H9 (cell line): Measurements from ENCODE around the gene ITGB1BP1. TPM values are rescaled to one million over a fixed set of nuclear protein-coding genes. Genes with fewer than 3 reads are reported as not detected.

Experiments used
- DNase-seq: peaks from one replicate; pipeline ENCODE4 v3.0.0-alpha.2; 2017
- H2AFZ ChIP-seq: one replicate; pipeline ENCODE4 v1.6.1; 2013; ENCODE audit warnings: mild to moderate bottlenecking, low read length, control low read depth, moderate library complexity
- H2AK5ac ChIP-seq: 2 replicates; pipeline ENCODE4 v1.6.1; 2013; ENCODE audit warnings: low read length, control low read depth, mixed read lengths; ENCODE audit not compliant: insufficient read length
- H2BK120ac ChIP-seq: one replicate; pipeline ENCODE4 v1.6.1; 2013; ENCODE audit warnings: low read depth, mild to moderate bottlenecking, low read length, control low read depth, inconsistent platforms; ENCODE audit not compliant: poor library complexity, severe bottlenecking
- H2BK12ac ChIP-seq: 2 replicates; pipeline ENCODE4 v1.6.1; 2013; ENCODE audit warnings: low read length, control low read depth, mixed read lengths, low read depth; ENCODE audit not compliant: insufficient read length
- H2BK15ac ChIP-seq: 2 replicates; pipeline ENCODE4 v1.6.1; 2013; ENCODE audit warnings: low read depth, low read length, control low read depth
- H2BK20ac ChIP-seq: one replicate; pipeline ENCODE4 v1.6.1; 2013; ENCODE audit warnings: low read depth, mild to moderate bottlenecking, low read length, control low read depth, inconsistent platforms; ENCODE audit not compliant: poor library complexity, severe bottlenecking
- H2BK5ac ChIP-seq: 2 replicates; pipeline ENCODE4 v1.6.1; 2013; ENCODE audit warnings: low read length, control low read depth, mixed read lengths; ENCODE audit not compliant: insufficient read length
- H3K14ac ChIP-seq: 2 replicates; pipeline ENCODE4 v1.6.1; 2013; ENCODE audit warnings: low read length, control low read depth; ENCODE audit not compliant: insufficient read depth
- H3K18ac ChIP-seq: 2 replicates; pipeline ENCODE4 v1.6.1; 2013; ENCODE audit warnings: low read depth, mild to moderate bottlenecking, mixed read lengths, low read length, control low read depth; ENCODE audit not compliant: insufficient read length
- H3K23ac ChIP-seq: 2 replicates; pipeline ENCODE4 v1.6.1; 2013; ENCODE audit warnings: low read length, control low read depth, mixed read lengths, low read depth; ENCODE audit not compliant: insufficient read length
- H3K23me2 ChIP-seq: 2 replicates; pipeline ENCODE4 v1.6.1; 2013; ENCODE audit warnings: low read depth, mild to moderate bottlenecking, mixed read lengths, low read length, control low read depth; ENCODE audit not compliant: insufficient read length, poor library complexity, severe bottlenecking
- H3K27ac ChIP-seq: 2 replicates; pipeline ENCODE4 v1.5.1; 2013; ENCODE audit warnings: low read length, control low read depth, mixed read lengths, low read depth; ENCODE audit not compliant: insufficient read length
- H3K27me3 ChIP-seq: 2 replicates; pipeline ENCODE4 v1.6.1; 2013; ENCODE audit warnings: low read length, control low read depth, inconsistent platforms; ENCODE audit not compliant: insufficient read depth
- H3K4ac ChIP-seq: 2 replicates; pipeline ENCODE4 v1.6.1; 2013; ENCODE audit warnings: low read depth, mild to moderate bottlenecking, control low read depth, inconsistent platforms, low read length, moderate library complexity
- H3K4me1 ChIP-seq: 2 replicates; pipeline ENCODE4 v1.6.1; 2013; ENCODE audit warnings: low read length, control low read depth, inconsistent platforms; ENCODE audit not compliant: insufficient read depth
- H3K4me2 ChIP-seq: 2 replicates; pipeline ENCODE4 v1.6.1; 2013; ENCODE audit warnings: low read length, control low read depth, mixed read lengths; ENCODE audit not compliant: insufficient read length, insufficient read depth
- H3K56ac ChIP-seq: 2 replicates; pipeline ENCODE4 v1.6.1; 2013; ENCODE audit warnings: low read depth, mild to moderate bottlenecking, mixed read lengths, low read length, control low read depth; ENCODE audit not compliant: insufficient read length
- H3K79me1 ChIP-seq: 2 replicates; pipeline ENCODE4 v1.6.1; 2013; ENCODE audit warnings: low read depth, mild to moderate bottlenecking, moderate library complexity, low read length, control low read depth, inconsistent platforms; ENCODE audit not compliant: insufficient read depth, poor library complexity, severe bottlenecking
- H3K79me2 ChIP-seq: 2 replicates; pipeline ENCODE4 v1.6.1; 2013; ENCODE audit warnings: low read length, control low read depth, inconsistent platforms; ENCODE audit not compliant: insufficient read depth
- H3K9ac ChIP-seq: 2 replicates; pipeline ENCODE4 v1.6.1; 2013; ENCODE audit warnings: low read length, control low read depth, mixed read lengths; ENCODE audit not compliant: insufficient read length; ENCODE audit errors: extremely low read depth
- H3K9me3 ChIP-seq: one replicate; pipeline ENCODE4 v1.6.1; 2013; ENCODE audit warnings: low read depth, low read length, inconsistent platforms; ENCODE audit not compliant: control insufficient read depth
- H3T11ph ChIP-seq: one replicate; pipeline ENCODE4 v1.6.1; 2013; ENCODE audit warnings: mild to moderate bottlenecking, low read length, control low read depth, inconsistent platforms
- H4K20me1 ChIP-seq: one replicate; pipeline ENCODE4 v1.6.1; 2013; ENCODE audit not compliant: control insufficient read depth, insufficient read length, insufficient read depth
- H4K5ac ChIP-seq: 2 replicates; pipeline ENCODE4 v1.6.1; 2013; ENCODE audit warnings: low read depth, mild to moderate bottlenecking, mixed read lengths, low read length, control low read depth; ENCODE audit not compliant: insufficient read length
- H4K8ac ChIP-seq: replicated peaks from 2 replicates; pipeline ENCODE4 v1.6.1; 2013; ENCODE audit warnings: low read length, control low read depth, mixed read lengths, low read depth; ENCODE audit not compliant: insufficient read length
- H4K91ac ChIP-seq: 2 replicates; pipeline ENCODE4 v1.6.1; 2013; ENCODE audit warnings: low read depth, mild to moderate bottlenecking, moderate library complexity, mixed read lengths, low read length, control low read depth; ENCODE audit not compliant: insufficient read length
- H3K27ac Mint-ChIP-seq, 3 experiments: 2 replicates in 2 of 3; 3 replicates in 1 of 3; pipeline ENCODE4 v1.8.0; 2020 to 2021; ENCODE audit warnings: mixed read lengths in 3 of 3, mild to moderate bottlenecking in 1 of 3, moderate library complexity in 1 of 3
- H3K27me3 Mint-ChIP-seq: 2 replicates; pipeline ENCODE4 v1.8.0; 2021; ENCODE audit warnings: low read depth, mild to moderate bottlenecking, moderate library complexity, mixed read lengths
- H3K36me3 Mint-ChIP-seq, 3 experiments: 2 replicates in 2 of 3; 3 replicates in 1 of 3; pipeline ENCODE4 v1.8.0; 2020 to 2021; ENCODE audit warnings: low read depth in 3 of 3, mixed read lengths in 3 of 3; ENCODE audit not compliant: insufficient read depth in 1 of 3
- H3K4me1 Mint-ChIP-seq, 2 experiments: 2 replicates each; pipeline ENCODE4 v1.8.0; 2020; ENCODE audit warnings: mixed read lengths in 2 of 2
- H3K4me3 Mint-ChIP-seq, 2 experiments: 2 replicates in 1 of 2; 3 replicates in 1 of 2; pipeline ENCODE4 v1.8.0; 2020 to 2021; ENCODE audit warnings: mild to moderate bottlenecking in 2 of 2, mixed read lengths in 2 of 2, moderate library complexity in 1 of 2
- H3K9me3 Mint-ChIP-seq, 2 experiments: 2 replicates in 1 of 2; 3 replicates in 1 of 2; pipeline ENCODE4 v1.8.0; 2020; ENCODE audit warnings: mild to moderate bottlenecking in 2 of 2, mixed read lengths in 2 of 2, moderate library complexity in 1 of 2
- WGBS: extraction: QIAGEN DNeasy Blood & Tissue Kit; methylation state at CpG from one replicate; pipeline ENCODE4 v1.1.7; 2013; ENCODE audit warnings: missing lambda C conversion rate, low lambda C conversion rate, mixed read lengths; ENCODE audit not compliant: insufficient read length; ENCODE audit errors: extremely low coverage; 5-methylcytosine and 5-hydroxymethylcytosine counted together
- total RNA-seq: library from RNA; stranded (reverse); gene quantifications from 2 replicates; pipeline ENCODE4 v1.2.1, GENCODE V29; 2021
- TF ChIP-seq, protein P1 (sequence below): fragments of 200-600 bp; sonication (generic); conservative IDR thresholded peaks from 3 replicates; pipeline ENCODE4 v1.8.0; 2021; ENCODE audit warnings: antibody characterized with exemption, mild to moderate bottlenecking

Gene ITGB1BP1
- total RNA-seq, 1 experiment from 2014 or later = 38.7 TPM

GRCh38 chr2:9401646-9402371, 21.5 kb downstream of the ITGB1BP1 start:
- H3K36me3 Mint-ChIP-seq = peaks cover 3 to 19% (median 3%) of the 10 kb centered on the region in 3 experiments; a peak in 5 of 7 replicates
- no peak overlapping the region for H3K4me2 ChIP-seq
- no peak overlapping the region for H3K14ac ChIP-seq
- H2BK5ac ChIP-seq = no peak overlapping the region
- H2AFZ ChIP-seq = no peak overlapping the region
- TF ChIP-seq, protein P1, sequence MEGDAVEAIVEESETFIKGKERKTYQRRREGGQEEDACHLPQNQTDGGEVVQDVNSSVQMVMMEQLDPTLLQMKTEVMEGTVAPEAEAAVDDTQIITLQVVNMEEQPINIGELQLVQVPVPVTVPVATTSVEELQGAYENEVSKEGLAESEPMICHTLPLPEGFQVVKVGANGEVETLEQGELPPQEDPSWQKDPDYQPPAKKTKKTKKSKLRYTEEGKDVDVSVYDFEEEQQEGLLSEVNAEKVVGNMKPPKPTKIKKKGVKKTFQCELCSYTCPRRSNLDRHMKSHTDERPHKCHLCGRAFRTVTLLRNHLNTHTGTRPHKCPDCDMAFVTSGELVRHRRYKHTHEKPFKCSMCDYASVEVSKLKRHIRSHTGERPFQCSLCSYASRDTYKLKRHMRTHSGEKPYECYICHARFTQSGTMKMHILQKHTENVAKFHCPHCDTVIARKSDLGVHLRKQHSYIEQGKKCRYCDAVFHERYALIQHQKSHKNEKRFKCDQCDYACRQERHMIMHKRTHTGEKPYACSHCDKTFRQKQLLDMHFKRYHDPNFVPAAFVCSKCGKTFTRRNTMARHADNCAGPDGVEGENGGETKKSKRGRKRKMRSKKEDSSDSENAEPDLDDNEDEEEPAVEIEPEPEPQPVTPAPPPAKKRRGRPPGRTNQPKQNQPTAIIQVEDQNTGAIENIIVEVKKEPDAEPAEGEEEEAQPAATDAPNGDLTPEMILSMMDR = peak; percentile 26; the same call in 1 of the 3 replicates
- no peak overlapping the region for H3K4ac ChIP-seq
- H3K79me2 ChIP-seq = no peaks in the 10 kb centered on the region
- no peaks in the 10 kb centered on the region for H3K23me2 ChIP-seq
- H3K4me1 ChIP-seq = no peaks in the 10 kb centered on the region; the same call in 1 of the 2 replicates
- no peaks in the 10 kb centered on the region for H3K27me3 ChIP-seq
- H2AK5ac ChIP-seq = no peak overlapping the region
- H2BK20ac ChIP-seq = no peak overlapping the region
- peak; percentile 38 for DNase-seq
- WGBS = no CpG with 5 or more reads among the region's 19 CpGs
- no peak overlapping the region for H2BK120ac ChIP-seq
- no peak overlapping the region for H3K56ac ChIP-seq
- no peak overlapping the region for H3K23ac ChIP-seq
- H3K27me3 Mint-ChIP-seq = no peaks in the 10 kb centered on the region; the same call in 1 of the 2 replicates
- H2BK15ac ChIP-seq = no peak overlapping the region
- no peak overlapping the region for H4K8ac ChIP-seq
- peak overlapping the region in 1 of 3 experiments; percentile 74; a peak in 3 of 7 replicates for H3K27ac Mint-ChIP-seq
- no peak overlapping the region; a peak in 1 of 5 replicates for H3K4me3 Mint-ChIP-seq
- no peak overlapping the region for H3K27ac ChIP-seq
- no peaks in the 10 kb centered on the region for H3K9me3 ChIP-seq
- no peak overlapping the region for H4K5ac ChIP-seq
- H3K4me1 Mint-ChIP-seq = peaks cover 3 to 11% of the 10 kb centered on the region in 2 experiments; a peak in 3 of 4 replicates
- H3K9me3 Mint-ChIP-seq = no peaks in the 10 kb centered on the region
- no peaks in the 10 kb centered on the region for H4K20me1 ChIP-seq
- no peak overlapping the region for H2BK12ac ChIP-seq
- no peak overlapping the region for H3K18ac ChIP-seq
- no peaks in the 10 kb centered on the region for H3K79me1 ChIP-seq
- H3T11ph ChIP-seq = no peak overlapping the region
- no peak overlapping the region for H3K9ac ChIP-seq
- H4K91ac ChIP-seq = no peak overlapping the region
